Activated CD8-positive, alpha-beta T cell treated with anti-CD3 and anti-CD28 coated beads for 36 hours (primary cell): ENCODE results near the gene LEAP2. TPM values are rescaled to one million over a fixed set of nuclear protein-coding genes. Genes with fewer than 3 reads are reported as not detected.

Experiments used
- ATAC-seq: fragments of 200-7000 bp; cut with Tn5 transposase; one replicate; pipeline ENCODE4 v1.10.0; 2021; ENCODE audit warnings: mild to moderate bottlenecking, moderate library complexity
- CTCF ChIA-PET: fragments of 350-600 bp; sonication (Branson Sonifier 250); formaldehyde crosslinking; loops from one replicate; lab custom pipeline; 2021; ENCODE audit warnings: antibody characterized with exemption; lab: Charles Lee
- POLR2A ChIA-PET: fragments of 350-600 bp; sonication (Branson Sonifier 250); formaldehyde crosslinking; loops from one replicate; lab custom pipeline; 2021; ENCODE audit warnings: antibody characterized with exemption; lab: Charles Lee
- DNase-seq: peaks from one replicate; pipeline ENCODE4 v3.0.0-alpha.2; 2020
- H3K27ac Mint-ChIP-seq: one replicate; pipeline ENCODE4 v1.8.0; 2021; ENCODE audit warnings: mild to moderate bottlenecking, mixed read lengths
- H3K27me3 Mint-ChIP-seq: one replicate; pipeline ENCODE4 v1.8.0; 2021; ENCODE audit warnings: mixed read lengths
- H3K36me3 Mint-ChIP-seq: one replicate; pipeline ENCODE4 v1.8.0; 2021; ENCODE audit warnings: low read depth, mixed read lengths
- H3K4me1 Mint-ChIP-seq: one replicate; pipeline ENCODE4 v1.8.0; 2021; ENCODE audit warnings: low read depth, mixed read lengths
- H3K4me3 Mint-ChIP-seq: one replicate; pipeline ENCODE4 v1.8.0; 2021; ENCODE audit warnings: mild to moderate bottlenecking, moderate library complexity, mixed read lengths
- H3K9me3 Mint-ChIP-seq: one replicate; pipeline ENCODE4 v1.8.0; 2021; ENCODE audit warnings: mixed read lengths
- CTCF ChIP-seq: fragments of 200-600 bp; IDR thresholded peaks from one replicate; pipeline ENCODE4 v1.8.0; 2022; ENCODE audit warnings: antibody characterized with exemption, mild to moderate bottlenecking
- intact Hi-C: fragments of 100-400 bp; cut with micrococcal nuclease; formaldehyde crosslinking; loops from one replicate; pipeline ENCODE4 v1.10.0; 2022
- total RNA-seq, 2 experiments: library from RNA; stranded (reverse); gene quantifications; one replicate each; pipeline ENCODE4 v1.2.3, GENCODE V29; 2021

LEAP2 gene
- total RNA-seq, 2 experiments from 2014 or later: 3.0 to 3.5 TPM

GRCh38 chr5:132836852-132837251 is 36.6 kb upstream of the LEAP2 start:
- no peaks in the 10 kb centered on the region for H3K9me3 Mint-ChIP-seq
- CTCF ChIA-PET: interaction anchor here (1.6 kb wide), 1 partner anchor 17 kb away, joined by 3 read pairs; no protein-coding TSS in a partner anchor
- H3K36me3 Mint-ChIP-seq: no peaks in the 10 kb centered on the region
- H3K27ac Mint-ChIP-seq: no peak overlapping the region
- intact Hi-C loops: no loop called here
- H3K4me3 Mint-ChIP-seq: no peak overlapping the region
- POLR2A ChIA-PET: no interaction called here
- peaks cover 4% of the 10 kb centered on the region for H3K27me3 Mint-ChIP-seq
- DNase-seq (no peak), ATAC-seq (no peak)
- H3K4me1 Mint-ChIP-seq: no peaks in the 10 kb centered on the region
- TF ChIP-seq CTCF: no peak

GRCh38 chr5:132837868-132838267 is 35.6 kb upstream of the LEAP2 start:
- ChIA-PET POLR2A (no interaction called here), CTCF (interaction anchor here (1.6 kb wide), 1 partner anchor 18 kb away, joined by 3 read pairs; no protein-coding TSS in a partner anchor)
- no peak for TF ChIP-seq CTCF
- no peak overlapping the region for H3K27ac Mint-ChIP-seq
- no peak overlapping the region for H3K4me3 Mint-ChIP-seq
- intact Hi-C loops: no loop called here
- H3K9me3 Mint-ChIP-seq: no peaks in the 10 kb centered on the region
- no peaks in the 10 kb centered on the region for H3K36me3 Mint-ChIP-seq
- H3K27me3 Mint-ChIP-seq: peaks cover 2% of the 10 kb centered on the region
- ATAC-seq (no peak), DNase-seq (no peak)
- no peaks in the 10 kb centered on the region for H3K4me1 Mint-ChIP-seq

- Mint-ChIP-seq H3K4me3 (no peak overlapping the region), H3K36me3 (no peaks in the 10 kb centered on the region), H3K9me3 (no peaks in the 10 kb centered on the region), H3K27me3 (peaks cover 2% of the 10 kb centered on the region), H3K4me1 (no peaks in the 10 kb centered on the region), H3K27ac (no peak overlapping the region)
- intact Hi-C loops: no loop called here
- POLR2A ChIA-PET: no interaction called here
- CTCF ChIA-PET: interaction anchor here (0.9 to 2.1 kb wide), 3 partner anchors 9 to 19 kb away, joined by 3 to 8 read pairs (median 3); partner anchors contain the start of gene SHROOM1
- DNase-seq (no peak), ATAC-seq (no peak)
- TF ChIP-seq CTCF: no peak
These were observed 34.8 kb upstream of the LEAP2 start for GRCh38 chr5:132838516-132839282.

GRCh38 chr5:132839426-132840301 is 33.8 kb upstream of the LEAP2 start:
- DNase-seq: no peak
- no peak for TF ChIP-seq CTCF
- no peak overlapping the region for H3K4me3 Mint-ChIP-seq
- no peaks in the 10 kb centered on the region for H3K27me3 Mint-ChIP-seq
- no peaks in the 10 kb centered on the region for H3K9me3 Mint-ChIP-seq
- POLR2A ChIA-PET: no interaction called here
- intact Hi-C loops: no loop called here
- no peaks in the 10 kb centered on the region for H3K36me3 Mint-ChIP-seq
- no peak overlapping the region for H3K27ac Mint-ChIP-seq
- CTCF ChIA-PET: interaction anchor here (0.9 to 2.1 kb wide), 3 partner anchors 10 to 20 kb away, joined by 3 to 8 read pairs (median 3); partner anchors contain the start of gene SHROOM1
- ATAC-seq: no peak
- H3K4me1 Mint-ChIP-seq: no peaks in the 10 kb centered on the region
